ENCODE measurements around the gene BRMS1.
A peak's percentile ranks its signal among the peaks of the same experiment; 100 is the strongest.

Gene BRMS1

GRCh38 chr11:66297610-66298009, 47.3 kb downstream of the BRMS1 start:
- no peak for DNase-seq

- DNase-seq, result no peak
Observed at GRCh38 chr11:66294626-66295620, 50.0 kb downstream of the BRMS1 start.

- no peak for DNase-seq
Observed at GRCh38 chr11:66293777-66294625, 50.9 kb downstream of the BRMS1 start.

- no peak for DNase-seq
Observed at GRCh38 chr11:66293352-66293751, 51.6 kb downstream of the BRMS1 start.

- DNase-seq, result no peak
Observed at GRCh38 chr11:66292543-66293332, 52.2 kb downstream of the BRMS1 start.

GRCh38 chr11:66291706-66292542, 53.0 kb downstream of the BRMS1 start, which contains the start of gene TMEM151A:
TMEM151A (plus strand) TSS chr11:66291894; CDS start chr11:66292014, 120 bp downstream.
- DNase-seq, result no peak

GRCh38 chr11:66291303-66291705, 53.6 kb downstream of the BRMS1 start:
- no peak for DNase-seq

GRCh38 chr11:66290330-66290621, 54.6 kb downstream of the BRMS1 start:
- no peak for DNase-seq

GRCh38 chr11:66289548-66290329, 55.2 kb downstream of the BRMS1 start:
- DNase-seq, result no peak

GRCh38 chr11:66288671-66289547, 56.0 kb downstream of the BRMS1 start, which contains the start of gene YIF1A:
YIF1A (minus strand) TSS chr11:66289143; CDS start chr11:66288985, 158 bp downstream.
- peak; percentile 99 to 100 for DNase-seq

- DNase-seq, result no peak
Observed at GRCh38 chr11:66287889-66288670, 56.8 kb downstream of the BRMS1 start.
